Transverse colon (tissue), 4 donors: Measurements from ENCODE around the gene GALNT18.

Experiments
- EP300 ChIP-seq: sonication (generic); formaldehyde crosslinking; IDR thresholded peaks from one replicate; pipeline ENCODE4 v1.6.1; 2017; ENCODE audit warnings: antibody characterized with exemption, low read depth
- POLR2A ChIP-seq: fragments of 450-650 bp; IDR thresholded peaks from one replicate; pipeline ENCODE4 v1.6.1; 2016; ENCODE audit warnings: antibody characterized with exemption, mild to moderate bottlenecking, moderate library complexity
- POLR2AphosphoS5 ChIP-seq, 3 donors: sonication (generic); formaldehyde crosslinking; IDR thresholded peaks; one replicate each; pipeline ENCODE4 v1.6.1; 2016; ENCODE audit warnings: antibody characterized with exemption in 3 of 3
- TF ChIP-seq, protein P1 (sequence below), 5 experiments: fragments of 200-600 bp in 3 of 5; fragments of 450-650 bp in 2 of 5; sonication (generic) in 3 of 5; IDR thresholded peaks; 1 replicate in 2 of 5; 2 replicates in 3 of 5; pipeline ENCODE4 v1.5.1; 2016 to 2017; ENCODE audit warnings: antibody characterized with exemption in 5 of 5, inconsistent platforms in 3 of 5, mild to moderate bottlenecking in 2 of 5, moderate library complexity in 1 of 5

- TF ChIP-seq EP300 = no peak
- no peak for TF ChIP-seq POLR2A
- TF ChIP-seq, protein P1, sequence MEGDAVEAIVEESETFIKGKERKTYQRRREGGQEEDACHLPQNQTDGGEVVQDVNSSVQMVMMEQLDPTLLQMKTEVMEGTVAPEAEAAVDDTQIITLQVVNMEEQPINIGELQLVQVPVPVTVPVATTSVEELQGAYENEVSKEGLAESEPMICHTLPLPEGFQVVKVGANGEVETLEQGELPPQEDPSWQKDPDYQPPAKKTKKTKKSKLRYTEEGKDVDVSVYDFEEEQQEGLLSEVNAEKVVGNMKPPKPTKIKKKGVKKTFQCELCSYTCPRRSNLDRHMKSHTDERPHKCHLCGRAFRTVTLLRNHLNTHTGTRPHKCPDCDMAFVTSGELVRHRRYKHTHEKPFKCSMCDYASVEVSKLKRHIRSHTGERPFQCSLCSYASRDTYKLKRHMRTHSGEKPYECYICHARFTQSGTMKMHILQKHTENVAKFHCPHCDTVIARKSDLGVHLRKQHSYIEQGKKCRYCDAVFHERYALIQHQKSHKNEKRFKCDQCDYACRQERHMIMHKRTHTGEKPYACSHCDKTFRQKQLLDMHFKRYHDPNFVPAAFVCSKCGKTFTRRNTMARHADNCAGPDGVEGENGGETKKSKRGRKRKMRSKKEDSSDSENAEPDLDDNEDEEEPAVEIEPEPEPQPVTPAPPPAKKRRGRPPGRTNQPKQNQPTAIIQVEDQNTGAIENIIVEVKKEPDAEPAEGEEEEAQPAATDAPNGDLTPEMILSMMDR (IDR thresholded peaks at IDR 0.05) = no peak
- no peak for TF ChIP-seq POLR2AphosphoS5 (IDR thresholded peaks at IDR 0.05)
Observed at GRCh38 chr11:11436715-11437313, 185.0 kb downstream of the GALNT18 start.
